GM20000 (cell line): ENCODE results near the gene CAT.
"Not testable (repeated sequence)": the region's sequence is repeated elsewhere in the genome, so short reads cannot be mapped to it uniquely, and the experiment has no call there.

Experiments
- DNase-seq: peaks from one replicate; pipeline ENCODE4 v3.0.0; 2012; ENCODE audit warnings: low spot score
- CTCF ChIP-seq: IDR thresholded peaks from 2 replicates; pipeline ENCODE4 v1.5.1; 2012; ENCODE audit warnings: mild to moderate bottlenecking, control low read depth; ENCODE audit errors: extremely low read depth, missing control alignments

CAT gene

GRCh38 chr11:34415538-34415937 is 23.2 kb upstream of the CAT start:
- TF ChIP-seq CTCF = no peak
- DNase-seq = no peak

- TF ChIP-seq CTCF = no peak
- no peak for DNase-seq
These were observed 22.6 kb upstream of the CAT start for GRCh38 chr11:34416088-34416487.

GRCh38 chr11:34416766-34417165 is 22.0 kb upstream of the CAT start:
- no peak for TF ChIP-seq CTCF
- no peak for DNase-seq

GRCh38 chr11:34417202-34417601 is 21.5 kb upstream of the CAT start:
- no peak for DNase-seq
- peak; percentile 3 for TF ChIP-seq CTCF

GRCh38 chr11:34419158-34419557 is 19.6 kb upstream of the CAT start:
- no peak for DNase-seq
- TF ChIP-seq CTCF = no peak

- TF ChIP-seq CTCF = no peak
- no peak for DNase-seq
These were observed 15.4 kb upstream of the CAT start for GRCh38 chr11:34423300-34423699.

- DNase-seq = not testable (repeated sequence)
These were observed 13.9 kb upstream of the CAT start for GRCh38 chr11:34424826-34425225.

- no peak for TF ChIP-seq CTCF
- no peak for DNase-seq
These were observed 13.4 kb upstream of the CAT start for GRCh38 chr11:34425360-34425759.
